Aorta (tissue), 5 donors: Measurements from ENCODE around the gene TFAM. TPM values are rescaled to one million over a fixed set of nuclear protein-coding genes. Genes with fewer than 3 reads are reported as not detected.

ENCODE experiments used
- ATAC-seq: fragments of 200-7000 bp; cut with Tn5 transposase; one replicate; pipeline ENCODE4 v1.9.1; 2022; ENCODE audit warnings: moderate library complexity; ENCODE audit not compliant: low FRiP score
- DNase-seq, 2 donors: peaks; one replicate each; pipeline ENCODE4 v3.0.0-alpha.2; 2020
- H3K27ac ChIP-seq, 2 donors: one replicate each; pipeline ENCODE4 v1.5.1; 2013; ENCODE audit warnings: low read length in 2 of 2, mild to moderate bottlenecking in 2 of 2, moderate library complexity in 2 of 2, control low read depth in 1 of 2, inconsistent platforms in 1 of 2, low read depth in 1 of 2
- H3K27me3 ChIP-seq, 2 donors: one replicate each; pipeline ENCODE4 v1.6.1; 2013; ENCODE audit warnings: control low read depth in 1 of 2, low read length in 1 of 2, mild to moderate bottlenecking in 1 of 2, moderate library complexity in 1 of 2; ENCODE audit not compliant: insufficient read depth in 2 of 2, control insufficient read depth in 1 of 2
- H3K36me3 ChIP-seq, 2 donors: one replicate each; pipeline ENCODE4 v1.6.1; 2013; ENCODE audit warnings: control low read depth in 1 of 2, low read length in 1 of 2, mild to moderate bottlenecking in 1 of 2; ENCODE audit not compliant: insufficient read depth in 2 of 2, control insufficient read depth in 1 of 2
- H3K4me1 ChIP-seq, 2 donors: one replicate each; pipeline ENCODE4 v1.6.1; 2013; ENCODE audit warnings: low read length in 2 of 2, control low read depth in 1 of 2, mild to moderate bottlenecking in 1 of 2, moderate library complexity in 1 of 2; ENCODE audit not compliant: insufficient read depth in 2 of 2, control insufficient read depth in 1 of 2
- H3K4me3 ChIP-seq, 2 donors: one replicate each; pipeline ENCODE4 v1.5.1; 2013; ENCODE audit warnings: low read length in 2 of 2, control low read depth in 1 of 2, mild to moderate bottlenecking in 1 of 2
- H3K9me3 ChIP-seq: one replicate; pipeline ENCODE4 v1.6.1; 2013; ENCODE audit warnings: mild to moderate bottlenecking, low read length; ENCODE audit not compliant: control insufficient read depth
- WGBS, 2 donors: extraction: QIAGEN DNeasy Blood & Tissue Kit; methylation state at CpG; one replicate each; pipeline ENCODE4 v1.1.7; 2013; 5-methylcytosine and 5-hydroxymethylcytosine counted together
- intact Hi-C, 2 donors: fragments of 100-400 bp; cut with DNase I; formaldehyde crosslinking; loops; one replicate each; pipeline versions ENCODE4 v1.14.2 to v1.15.0; 2022
- long read RNA-seq, 2 donors: library from polyadenylated mRNA; unstranded; transcript quantifications; one replicate each; pipeline ENCODE4 v2.0.0, GENCODE V29; 2020 to 2021
- polyA plus RNA-seq, 2 donors: library from polyadenylated mRNA; stranded (reverse); fragments of 200-250 nt; gene quantifications; one replicate each; pipeline ENCODE4 v1.2.3, GENCODE V29; 2013
- total RNA-seq, 2 donors: library from RNA; stranded (reverse); fragmentation: NEBNext Ultra II Directional; extraction: Animal tissue kit (Norgen Biotek cat#: 25700); gene quantifications; one replicate each; pipeline ENCODE4 v1.2.1, GENCODE V29; 2021
- donor health status: healthy with polysubstance abuse.
- donor health status: Bipolar disorder and iron deficiency.
- donor health status: DM: no; HTN: no; CAD: no.
- donor health status: DM: no; HTN: no; CAD: no.
- donor health status: DM: yes; HTN: yes; CAD: no.

The TFAM gene
- total RNA-seq, result 10 to 100 TPM; 20.0 to 25.5 TPM
- polyA plus RNA-seq, result 1 to 10 TPM; 6.5 to 7.1 TPM
- long read RNA-seq, donor 1, partial matches to known transcripts, result 0 of 7 reads
- long read RNA-seq, donor 1, other reads (novel, unspliced or antisense), result 6 of 7 reads
- long read RNA-seq, donor 2, full-length matches to known transcripts, result 3 of 5 reads
- long read RNA-seq, donor 2, partial matches to known transcripts, result 0 of 5 reads
- long read RNA-seq, donor 2, other reads (novel, unspliced or antisense), result 2 of 5 reads

GRCh38 chr10:58384999-58385783, at the start of gene TFAM:
TFAM (plus strand) TSS chr10:58385410; CDS start chr10:58385548, 138 bp downstream.
- intact Hi-C loops, result loop anchor here (2.0 to 5.0 kb wide), 2 partner anchors 48 to 50 kb away; partner anchors contain the start of gene UBE2D1 (in 2 of the 2)
- 0% methylated on average over 62 to 65 of the region's 65 CpGs for WGBS, 2 donors
- Histone ChIP-seq H3K4me3 (peak within 1 kb of the TSS; percentile 57 to 71), H3K27ac (peak within 1 kb of the TSS; percentile 76 to 80), H3K27me3 (no peaks in the 10 kb centered on the region), H3K9me3 (no peaks in the 10 kb centered on the region), H3K36me3 (no peaks in the 10 kb centered on the region), H3K4me1 (peaks cover 2 to 4% of the 10 kb centered on the region in 2 donors)
- DNase-seq (peak; percentile 97 to 99), ATAC-seq (peak; percentile 99)

GRCh38 chr10:58336242-58336641, 49.0 kb upstream of the TFAM start:
- H3K27ac ChIP-seq, result no peak overlapping the region
- WGBS, 2 donors, result 92 to 94% methylated on average over 4 of the region's 4 CpGs
- no peaks in the 10 kb centered on the region for H3K36me3 ChIP-seq
- no peaks in the 10 kb centered on the region for H3K4me1 ChIP-seq
- no peaks in the 10 kb centered on the region for H3K9me3 ChIP-seq
- ATAC-seq (no peak), DNase-seq (no peak)
- H3K4me3 ChIP-seq, result peak overlapping the region in 1 of 2 donors; percentile 80
- no peaks in the 10 kb centered on the region for H3K27me3 ChIP-seq
- intact Hi-C loops, result loop anchor here in 1 of 2 donors (5.0 kb wide), 1 partner anchor 51 kb away; the partner anchor contains the start of gene TFAM

- intact Hi-C loops, result no loop called here
- ATAC-seq (no peak), DNase-seq (no peak)
- no peaks in the 10 kb centered on the region for H3K4me1 ChIP-seq
- WGBS, 2 donors, result 82 to 90% methylated on average over 4 of the region's 4 CpGs
- no peaks in the 10 kb centered on the region for H3K9me3 ChIP-seq
- no peak overlapping the region for H3K4me3 ChIP-seq
- no peak overlapping the region for H3K27ac ChIP-seq
- peaks cover 0 to 4% of the 10 kb centered on the region in 2 donors for H3K36me3 ChIP-seq
- H3K27me3 ChIP-seq, result no peaks in the 10 kb centered on the region
Observed at GRCh38 chr10:58341422-58341821, 43.8 kb upstream of the TFAM start.

- H3K4me1 ChIP-seq, result no peaks in the 10 kb centered on the region
- no peaks in the 10 kb centered on the region for H3K9me3 ChIP-seq
- WGBS, 2 donors, result 90 to 93% methylated on average over 1 of the region's 1 CpG
- no peak overlapping the region for H3K27ac ChIP-seq
- no peak overlapping the region for H3K4me3 ChIP-seq
- DNase-seq (no peak), ATAC-seq (no peak)
- intact Hi-C loops, result no loop called here
- no peaks in the 10 kb centered on the region for H3K27me3 ChIP-seq
- H3K36me3 ChIP-seq, result peaks cover 0 to 4% of the 10 kb centered on the region in 2 donors
Observed at GRCh38 chr10:58341947-58342346, 43.3 kb upstream of the TFAM start.

- ATAC-seq (no peak), DNase-seq (no peak)
- intact Hi-C loops, result no loop called here
- Histone ChIP-seq H3K36me3 (no peaks in the 10 kb centered on the region), H3K27me3 (no peaks in the 10 kb centered on the region), H3K9me3 (no peaks in the 10 kb centered on the region), H3K4me3 (no peak overlapping the region), H3K27ac (no peak overlapping the region), H3K4me1 (no peaks in the 10 kb centered on the region)
- WGBS, 2 donors, result 28 to 35% methylated on average over 1 of the region's 1 CpG
Observed at GRCh38 chr10:58347967-58348366, 37.2 kb upstream of the TFAM start.

DNA sequence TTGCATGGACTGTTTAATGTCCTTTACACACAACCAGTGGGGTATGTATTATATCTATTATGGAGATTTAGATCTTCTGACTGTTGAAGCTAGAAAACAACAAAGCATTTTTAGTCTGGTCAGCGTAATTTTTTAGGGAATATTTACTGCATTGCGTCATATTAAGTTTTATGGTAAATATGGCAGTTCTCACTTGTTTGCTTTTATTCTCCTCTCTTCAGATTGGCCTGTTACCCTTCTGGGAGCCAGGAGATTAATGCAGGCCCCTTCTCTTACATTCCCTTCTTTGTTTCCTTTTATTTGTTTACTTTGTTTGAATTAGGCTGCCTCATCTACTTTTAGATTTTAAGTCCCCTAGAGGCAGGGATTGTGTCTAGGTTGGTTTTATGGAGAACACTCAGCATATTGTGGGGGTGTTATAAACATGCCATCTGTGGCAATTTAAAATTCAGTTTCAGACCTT, 36.6 kb upstream of the TFAM start:
- H3K27me3 ChIP-seq, result no peaks in the 10 kb centered on the region
- WGBS, 2 donors, result 96 to 98% methylated on average over 2 of the region's 2 CpGs

GRCh38 chr10:58350023-58350422, 35.2 kb upstream of the TFAM start:
- no peaks in the 10 kb centered on the region for H3K27me3 ChIP-seq
- no peak for DNase-seq
- no peak overlapping the region for H3K27ac ChIP-seq
- no peaks in the 10 kb centered on the region for H3K36me3 ChIP-seq
- H3K9me3 ChIP-seq, result no peaks in the 10 kb centered on the region
- H3K4me3 ChIP-seq, result no peak overlapping the region
- no peak for ATAC-seq
- intact Hi-C loops, result no loop called here
- 92 to 96% methylated on average over 2 of the region's 2 CpGs for WGBS, 2 donors
- H3K4me1 ChIP-seq, result no peaks in the 10 kb centered on the region

More for the DNA sequence above, 36.6 kb upstream of the TFAM start:
- ATAC-seq (no peak), DNase-seq (no peak)
- Histone ChIP-seq H3K27ac (no peak overlapping the region), H3K4me3 (no peak overlapping the region), H3K36me3 (no peaks in the 10 kb centered on the region), H3K9me3 (no peaks in the 10 kb centered on the region), H3K4me1 (no peaks in the 10 kb centered on the region)
- intact Hi-C loops, result no loop called here

DNA sequence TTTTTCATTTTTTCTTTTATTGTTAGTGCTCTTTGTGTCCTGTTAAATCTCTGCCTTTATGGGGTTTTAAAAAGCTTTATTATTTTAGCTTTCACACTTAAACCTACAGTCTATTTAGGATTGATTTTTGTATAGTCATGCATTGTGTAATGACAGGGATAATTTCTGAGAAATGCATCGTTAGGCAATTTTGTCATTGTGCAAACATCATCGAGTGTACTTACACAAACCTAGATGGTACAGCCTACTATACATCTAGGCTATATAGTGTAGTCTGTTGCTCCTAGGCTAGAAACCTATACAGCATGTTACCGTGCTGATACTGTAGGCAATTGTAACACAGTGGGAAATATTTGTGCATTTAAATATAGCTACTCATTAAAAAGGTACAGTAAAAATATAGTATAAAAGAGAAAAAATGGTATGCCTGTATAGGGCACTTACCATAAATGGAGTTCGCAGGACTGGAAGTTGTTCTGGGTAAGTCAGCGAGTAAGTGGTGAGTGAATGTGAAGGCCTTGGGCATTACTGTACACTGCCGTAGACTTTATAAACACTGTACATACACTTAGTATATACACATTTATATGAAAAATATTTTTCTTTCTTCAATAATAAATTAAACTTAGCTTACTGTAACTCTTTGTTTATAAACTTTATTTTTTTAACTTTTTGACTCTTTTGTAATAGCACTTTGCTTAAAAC, 34.4 kb upstream of the TFAM start:
- Histone ChIP-seq H3K4me3 (no peak overlapping the region), H3K27me3 (no peaks in the 10 kb centered on the region), H3K4me1 (no peaks in the 10 kb centered on the region), H3K36me3 (no peaks in the 10 kb centered on the region), H3K9me3 (no peaks in the 10 kb centered on the region), H3K27ac (no peak overlapping the region)
- 93 to 94% methylated on average over 6 of the region's 6 CpGs for whole genome bisulfite sequencing, 2 donors
- intact Hi-C loops, result no loop called here
- DNase-seq (no peak), ATAC-seq (no peak)
